HCT116 (cell line): ENCODE measurements around the gene RASL10A.
A peak's percentile ranks its signal among the peaks of the same experiment; 100 is the strongest.

Source experiments
- CTCF ChIP-seq, 3 experiments: fragments of 200-600 bp in 1 of 3; sonication (generic) in 1 of 3; IDR thresholded peaks in 2 of 3; conservative IDR thresholded peaks in 1 of 3; 2 replicates each; pipeline ENCODE4 v1.5.1; 2012 to 2017; ENCODE audit warnings: low read depth in 2 of 3, low read length in 2 of 3, antibody characterized with exemption in 1 of 3, borderline replicate concordance in 1 of 3, control low read depth in 1 of 3, mild to moderate bottlenecking in 1 of 3, mixed read lengths in 1 of 3, mixed run types in 1 of 3, moderate library complexity in 1 of 3; ENCODE audit not compliant: insufficient read depth in 1 of 3
- ELF1 ChIP-seq: IDR thresholded peaks from 2 replicates; pipeline ENCODE4 v1.6.1; 2012; ENCODE audit warnings: low read depth, borderline replicate concordance
- EZH2 ChIP-seq: fragments of 200-600 bp; sonication (generic); IDR thresholded peaks from 2 replicates; pipeline ENCODE4 v1.6.1; 2017; ENCODE audit warnings: antibody characterized with exemption, mixed run types
- FOSL1 ChIP-seq: IDR thresholded peaks from 2 replicates; pipeline ENCODE4 v1.6.1; 2012; ENCODE audit warnings: low read depth
- POLR2A ChIP-seq: IDR thresholded peaks from 2 replicates; pipeline ENCODE4 v1.7.0; 2011; ENCODE audit warnings: borderline replicate concordance; ENCODE audit not compliant: insufficient read depth, insufficient read length; ENCODE audit errors: extremely low read depth
- POLR2AphosphoS5 ChIP-seq: IDR thresholded peaks from 2 replicates; pipeline ENCODE4 v1.6.1; 2011; ENCODE audit warnings: mild to moderate bottlenecking, low read depth, low read length, moderate library complexity
- RAD21 ChIP-seq: IDR thresholded peaks from 2 replicates; pipeline ENCODE4 v1.6.1; 2012; ENCODE audit warnings: low read depth, mild to moderate bottlenecking
- REST ChIP-seq: IDR thresholded peaks from 2 replicates; pipeline ENCODE4 v1.6.1; 2012; ENCODE audit warnings: low read depth
- SP1 ChIP-seq: IDR thresholded peaks from 2 replicates; pipeline ENCODE4 v1.6.1; 2012; ENCODE audit warnings: low read depth
- TCF7L2 ChIP-seq: IDR thresholded peaks from 2 replicates; pipeline ENCODE4 v1.7.0; 2011; ENCODE audit warnings: borderline replicate concordance, inconsistent platforms; ENCODE audit not compliant: insufficient read depth, insufficient read length; ENCODE audit errors: extremely low read depth
- YY1 ChIP-seq: IDR thresholded peaks from 2 replicates; pipeline ENCODE4 v1.6.1; 2011; ENCODE audit warnings: low read length, low read depth, moderate library complexity, mild to moderate bottlenecking; ENCODE audit not compliant: insufficient replicate concordance; ENCODE audit errors: extremely low read depth
- ZBTB33 ChIP-seq: IDR thresholded peaks from 2 replicates; pipeline ENCODE4 v1.6.1; 2011; ENCODE audit warnings: mild to moderate bottlenecking, low read length, moderate library complexity; ENCODE audit not compliant: insufficient replicate concordance; ENCODE audit errors: extremely low read depth

- TF ChIP-seq ELF1 (no peak), CTCF (IDR thresholded peaks at IDR 0.05 in 2 of 3, conservative IDR thresholded peaks at IDR 0.05 in 1 of 3; ENCODE audit: borderline replicate concordance in 1 of 3, insufficient read depth in 1 of 3, low read depth in 2 of 3, low read length in 2 of 3) (no peak), ZBTB33 (no peak), EZH2 (no peak), RAD21 (no peak), POLR2A (no peak), REST (no peak), POLR2AphosphoS5 (peak; percentile 18; the same call in 1 of the 2 replicates), SP1 (no peak), YY1 (no peak), TCF7L2 (no peak), FOSL1 (no peak)
Measured at GRCh38 chr22:29300807-29301601, 14.5 kb downstream of the RASL10A start.
